GM19043 (cell line): Measurements from ENCODE around the gene GRIK4.

ENCODE experiments used
- ATAC-seq: cut with Tn5 transposase; IDR thresholded peaks from one replicate; pipeline ENCODE4 v1.9.1; 2021; ENCODE audit warnings: low read depth; ENCODE audit not compliant: unreplicated experiment

The GRIK4 gene

DNA sequence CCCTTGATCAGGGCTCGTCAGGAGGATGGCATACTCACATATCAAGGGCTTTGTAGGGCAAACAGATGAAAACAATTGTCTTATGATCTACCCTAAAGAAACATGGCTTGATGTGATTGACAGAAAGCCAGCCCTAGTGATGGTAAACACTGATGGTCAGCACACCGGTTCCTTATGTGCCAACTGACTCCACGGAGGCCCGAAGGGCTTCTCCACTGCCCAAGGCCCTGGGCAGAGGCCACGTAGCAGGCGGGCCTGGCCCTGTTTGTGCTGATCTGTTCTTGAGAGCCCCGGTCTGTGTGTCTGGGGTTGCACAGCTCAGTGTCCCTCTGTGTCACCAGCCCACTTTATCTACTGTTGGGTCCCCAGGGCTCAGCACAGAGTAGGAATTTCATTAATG is 115.2 kb downstream of the GRIK4 start:
- ATAC-seq: no peak

DNA sequence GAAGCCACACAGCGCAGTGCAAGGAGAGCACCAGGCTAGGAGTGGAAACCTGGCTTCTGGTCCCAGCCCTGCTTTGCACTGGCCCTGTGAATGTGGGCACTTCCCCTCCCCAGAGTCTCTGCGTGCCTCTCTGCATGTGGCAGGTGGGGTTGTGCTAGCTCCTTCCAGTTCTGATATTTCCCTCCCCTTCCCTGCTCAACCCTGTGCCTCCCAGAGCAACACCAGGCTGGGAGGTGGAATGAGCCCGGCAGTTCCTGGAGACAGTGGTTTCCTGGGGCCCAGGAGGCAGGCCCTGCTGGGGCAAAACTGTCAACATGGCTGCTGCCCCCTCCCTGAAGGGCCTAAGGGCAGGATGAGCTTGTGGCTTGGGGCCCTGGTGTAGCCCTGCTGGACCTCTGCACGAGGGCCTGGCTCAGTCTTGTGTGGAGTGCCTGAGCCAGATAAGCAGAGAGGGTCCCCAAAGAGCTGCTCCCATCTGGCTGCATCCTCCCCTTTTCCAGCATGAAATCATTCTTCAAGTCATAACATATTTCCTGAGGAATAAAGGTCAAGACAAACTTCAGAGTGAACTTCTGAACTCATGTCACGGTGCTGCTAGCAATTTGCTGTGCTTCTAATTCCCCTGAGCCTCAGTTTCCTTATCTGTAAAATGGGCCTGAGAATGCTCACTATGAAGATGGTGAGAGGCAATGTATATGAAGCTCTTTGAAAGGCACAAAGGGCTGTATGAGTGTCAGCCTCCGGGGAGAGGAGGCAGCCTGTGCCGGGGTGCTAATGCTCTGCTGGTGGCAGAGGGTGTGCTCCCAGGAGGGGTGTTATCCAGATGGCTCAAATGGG is 116.0 kb downstream of the GRIK4 start:
- no peak for ATAC-seq

DNA sequence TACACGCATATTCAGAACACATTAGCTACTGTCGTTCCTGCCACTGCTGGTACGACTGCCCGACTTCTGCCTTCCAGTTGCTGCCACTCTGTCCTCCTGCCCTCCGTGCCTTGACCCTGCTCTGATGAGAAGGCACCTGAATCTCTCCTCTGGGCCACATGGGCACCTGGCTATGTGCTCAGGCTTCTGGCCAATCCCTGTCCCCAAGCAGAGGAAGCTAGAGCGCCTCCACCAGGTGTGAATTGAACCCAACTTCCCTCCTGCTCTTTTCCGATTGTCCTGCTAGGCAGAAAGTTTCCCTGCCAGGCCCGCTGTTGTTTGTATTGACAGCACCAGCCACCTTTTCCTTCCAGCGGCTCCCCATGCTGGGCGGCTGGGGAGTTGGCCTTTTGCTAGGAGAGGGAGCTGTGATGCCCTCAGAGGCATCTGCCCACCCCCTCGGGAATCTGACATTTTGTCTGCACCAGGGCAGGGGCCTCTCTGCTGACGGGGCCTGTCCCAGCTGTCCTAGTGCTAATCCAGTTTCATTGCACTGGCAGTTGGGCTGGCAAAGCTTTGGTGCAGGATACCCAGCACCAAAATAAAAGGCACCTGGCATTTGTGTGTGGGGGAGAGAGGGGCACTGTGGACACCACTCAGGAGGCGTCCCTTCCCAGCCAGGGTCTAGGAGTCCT is 118.0 kb downstream of the GRIK4 start:
- ATAC-seq: no peak

DNA sequence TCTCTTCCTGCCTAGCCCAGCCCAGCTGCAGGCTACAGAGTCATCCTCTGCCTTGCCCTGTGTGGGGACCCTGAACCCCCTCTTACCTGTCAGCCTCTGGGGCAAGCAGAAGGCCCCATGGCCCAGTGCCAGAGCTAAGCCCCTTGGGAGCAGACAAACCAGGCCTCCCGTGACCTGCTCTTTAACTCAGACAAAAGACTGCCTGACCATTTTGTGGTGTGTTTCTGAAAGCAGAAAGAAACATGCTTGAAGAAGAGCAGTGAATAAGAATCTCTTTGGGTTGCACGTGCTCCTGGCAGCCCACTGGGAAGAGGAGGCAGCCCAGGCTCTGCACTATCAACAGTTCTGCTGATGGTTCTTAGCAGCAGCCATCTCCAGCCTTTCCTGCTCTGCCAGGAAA is 118.6 kb downstream of the GRIK4 start:
- no peak for ATAC-seq

DNA sequence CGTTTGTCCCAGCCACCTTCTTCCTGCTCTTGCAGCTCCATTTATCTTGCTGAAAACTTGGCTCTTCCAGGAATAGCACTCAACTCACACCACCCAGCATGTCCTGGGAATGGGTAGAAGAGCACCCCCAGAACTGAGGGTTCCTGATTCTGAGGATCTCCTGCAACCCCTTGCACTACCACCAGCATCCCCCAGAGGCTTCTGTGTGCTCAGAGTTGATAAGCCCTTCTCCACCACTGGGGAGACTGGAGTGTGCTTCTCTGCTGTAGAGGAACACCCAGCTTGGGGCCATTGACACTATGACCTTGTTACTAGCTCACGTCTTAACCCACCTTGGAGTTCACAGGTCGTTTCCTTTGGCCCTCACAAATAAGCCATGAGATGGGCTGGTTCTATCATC is 121.0 kb downstream of the GRIK4 start:
- ATAC-seq: no peak

- no peak for ATAC-seq
These were observed 122.3 kb downstream of the GRIK4 start for GRCh38 chr11:120633616-120634393.

GRCh38 chr11:120634706-120635105 is 123.2 kb downstream of the GRIK4 start:
- ATAC-seq: no peak

- no peak for ATAC-seq
These were observed 123.7 kb downstream of the GRIK4 start for GRCh38 chr11:120635136-120635810.

DNA sequence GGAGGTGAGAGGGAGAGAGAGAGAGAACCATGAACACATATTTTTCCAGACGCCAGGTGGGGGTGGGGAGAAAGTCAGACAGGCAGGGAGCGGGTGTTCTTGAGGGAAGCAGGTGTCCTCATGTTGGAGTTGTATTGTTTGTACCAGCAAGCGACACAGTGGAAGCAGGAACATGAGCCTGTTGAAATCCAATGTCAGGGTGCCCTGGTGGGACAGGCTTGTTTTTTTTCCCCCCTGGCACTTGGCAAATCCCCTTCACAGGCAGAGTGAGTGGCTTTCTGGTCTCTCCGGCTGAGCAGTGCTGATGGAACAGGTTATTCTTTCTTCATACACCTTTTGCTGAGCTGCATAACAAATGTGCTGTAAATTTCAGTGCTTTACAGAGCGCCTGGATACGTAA is 125.6 kb downstream of the GRIK4 start:
- no peak for ATAC-seq

- ATAC-seq: no peak
These were observed 130.8 kb downstream of the GRIK4 start for GRCh38 chr11:120642196-120642894.

DNA sequence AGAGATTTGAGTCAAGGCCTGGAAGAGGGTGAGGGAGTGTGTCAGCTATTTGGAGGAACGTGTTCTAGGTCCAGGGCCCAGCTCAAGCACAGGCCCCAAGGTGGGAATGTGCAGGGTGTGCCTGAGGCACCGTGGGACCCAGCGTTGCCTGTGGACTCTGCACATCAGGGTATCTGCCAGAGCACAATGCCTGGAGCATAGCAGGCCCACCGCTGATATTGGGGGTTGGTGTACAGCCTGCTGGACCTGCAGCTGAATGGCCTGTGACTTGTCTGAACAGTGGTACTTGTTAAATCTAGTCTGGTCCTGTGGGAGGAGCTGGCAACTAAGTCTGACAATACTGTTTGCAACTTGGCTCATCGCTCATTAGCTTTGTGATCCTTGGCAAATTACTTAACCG is 131.7 kb downstream of the GRIK4 start:
- no peak for ATAC-seq

GRCh38 chr11:120645639-120646038 is 134.1 kb downstream of the GRIK4 start:
- ATAC-seq: no peak

DNA sequence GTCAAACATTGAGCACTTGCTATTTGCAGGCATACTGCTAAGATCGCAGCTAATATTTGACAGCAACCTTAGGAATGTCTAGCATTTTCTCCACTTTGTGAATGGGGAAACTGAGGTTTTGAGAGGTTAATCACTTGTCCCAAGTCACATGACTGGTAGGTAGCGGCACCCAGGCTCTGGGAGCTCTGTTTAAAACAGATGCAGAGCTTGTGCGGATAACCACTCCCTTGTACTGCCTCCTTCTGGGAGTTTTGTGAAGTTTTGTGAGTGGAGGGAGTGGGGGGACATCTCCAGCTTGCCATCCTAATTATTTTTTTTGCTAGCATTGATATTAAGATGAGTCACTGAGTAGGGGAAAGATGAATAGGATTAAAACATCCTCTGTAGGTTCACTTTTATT is 134.7 kb downstream of the GRIK4 start:
- ATAC-seq: no peak

DNA sequence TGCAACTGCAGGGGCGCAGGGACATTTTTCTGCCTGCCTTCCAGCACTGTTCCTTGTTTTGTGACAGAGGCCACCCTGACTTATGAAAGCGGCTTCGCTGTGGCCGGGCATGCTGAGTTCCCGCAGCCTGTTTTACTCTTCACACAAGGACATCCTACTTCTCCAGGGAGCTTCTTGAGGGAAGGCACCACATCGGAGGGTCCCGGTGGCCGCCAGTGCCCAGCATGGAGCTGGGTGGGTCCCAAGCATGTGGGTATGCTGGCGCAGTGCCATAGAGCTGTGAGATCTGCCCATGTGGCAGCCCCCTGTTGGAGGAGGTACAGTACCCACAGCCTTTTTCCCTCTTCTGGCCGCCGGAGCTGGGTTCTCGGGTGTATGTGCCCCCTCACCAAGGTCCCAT is 136.1 kb downstream of the GRIK4 start:
- no peak for ATAC-seq

DNA sequence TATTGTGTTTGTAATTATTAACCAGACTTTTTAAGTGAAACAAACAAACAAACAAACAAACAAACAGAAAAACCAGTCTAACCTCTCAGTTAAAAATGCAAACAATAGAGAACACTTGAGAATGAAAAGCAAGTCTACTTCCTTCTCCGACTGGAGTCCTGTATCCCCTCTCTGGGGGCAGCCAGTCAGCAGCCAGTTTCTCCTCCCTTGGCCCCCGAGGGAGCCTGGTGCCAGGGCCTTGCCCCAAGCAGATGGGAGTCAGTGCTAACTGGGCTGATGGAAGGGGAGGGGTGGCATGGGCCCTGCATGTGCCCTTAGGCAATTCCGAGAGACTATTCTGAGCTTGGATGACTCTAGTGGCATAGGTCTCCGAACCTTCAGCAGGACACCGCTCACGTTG is 137.2 kb downstream of the GRIK4 start:
- ATAC-seq: no peak

GRCh38 chr11:120649316-120649715 is 137.8 kb downstream of the GRIK4 start:
- ATAC-seq: no peak

DNA sequence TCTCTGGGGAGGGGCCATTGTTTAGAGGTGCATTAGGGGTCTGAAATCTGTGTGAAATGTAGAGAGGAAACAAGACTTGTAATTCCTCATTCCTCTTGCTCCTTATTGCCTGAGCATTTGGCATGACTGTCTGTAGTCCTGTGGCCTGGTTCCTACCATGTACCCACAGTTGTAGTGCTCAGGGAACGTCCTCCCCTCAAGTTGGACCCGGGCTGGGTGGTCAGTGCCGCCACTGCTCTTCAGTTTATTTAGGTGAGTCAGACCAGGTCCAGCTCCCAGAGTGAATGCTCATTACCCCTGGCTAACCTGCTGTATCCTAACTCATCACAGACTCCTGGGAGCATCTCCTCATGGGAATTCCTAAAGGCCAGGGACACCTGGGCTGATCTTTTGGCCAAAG is 139.8 kb downstream of the GRIK4 start:
- ATAC-seq: no peak

DNA sequence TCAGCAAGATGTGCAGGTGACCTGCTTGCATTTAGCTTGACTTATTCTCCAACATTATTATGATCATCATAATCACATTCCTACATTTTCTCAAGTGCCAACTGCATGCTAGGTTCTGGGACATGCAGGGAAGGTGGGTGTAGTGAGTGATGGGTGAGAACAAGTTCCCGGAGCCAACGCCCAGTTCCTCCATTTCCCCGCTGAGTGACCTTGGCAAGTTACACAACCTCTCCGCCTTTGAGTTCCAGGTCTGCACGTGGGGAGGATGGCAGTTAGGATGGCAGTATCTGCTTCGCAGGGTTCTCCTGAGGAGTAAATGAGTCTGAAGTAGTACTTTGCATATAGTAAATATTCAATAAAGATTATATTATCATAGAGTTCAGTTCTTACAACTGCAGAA is 140.3 kb downstream of the GRIK4 start:
- ATAC-seq: no peak

- ATAC-seq: no peak
These were observed 141.3 kb downstream of the GRIK4 start for GRCh38 chr11:120652705-120653335.

- ATAC-seq: no peak
These were observed 144.0 kb downstream of the GRIK4 start for GRCh38 chr11:120655589-120655988.
